Measurements from ENCODE around the gene IRGQ.

GRCh38 chr19:43541920-43542650 lies 53.8 kb downstream of the IRGQ start:
- no peak for TF ChIP-seq CTCF (conservative IDR thresholded peaks at IDR 0.05)
- no peak for TF ChIP-seq ZFX (IDR thresholded peaks at IDR 0.05)
